GM12878 (cell line): ENCODE measurements around the gene LRP8. TPM values are rescaled to one million over a fixed set of nuclear protein-coding genes. Genes with fewer than 3 reads are reported as not detected.

Experiments
- ATAC-seq: fragments of 200-7000 bp; cut with Tn5 transposase; 3 replicates; pipeline ENCODE4 v1.9.1; 2020; ENCODE audit warnings: mild to moderate bottlenecking, moderate library complexity
- BruUV-seq: library from RNA; stranded (reverse); fragments of 400-500 nt; replicated peaks from 2 replicates; lab custom pipeline; 2021; lab: Mats Ljungman, UMichigan
- CTCF ChIA-PET: fragments of 300-600 bp; sonication (Branson Sonifier 250); formaldehyde crosslinking; extraction: SDS; loops from one replicate; lab custom pipeline; 2021; ENCODE audit warnings: inconsistent platforms; lab: Yijun Ruan, JAX
- POLR2A ChIA-PET: fragments of 350-600 bp; formaldehyde crosslinking; extraction: SDS; loops from one replicate; lab custom pipeline; 2021; ENCODE audit warnings: inconsistent platforms; lab: Charles Lee
- RAD21 ChIA-PET: fragments of 300-600 bp; sonication (Branson Sonifier 250); formaldehyde crosslinking; loops from one replicate; lab custom pipeline; 2023; ENCODE audit warnings: antibody characterized with exemption; ENCODE audit not compliant: unreplicated experiment; lab: Charles Lee
- SMC1A ChIA-PET: fragments of 300-600 bp; sonication (Branson Sonifier 250); formaldehyde crosslinking; loops from one replicate; lab custom pipeline; 2023; ENCODE audit not compliant: unreplicated experiment, uncharacterized antibody; lab: Charles Lee
- DNase-seq: peaks from one replicate; pipeline ENCODE4 v3.0.0-alpha.2; 2011; ENCODE audit warnings: low read depth, low spot score
- FAIRE-seq: peaks from 3 replicates; lab custom pipeline; 2011; peaks lifted over from hg19 to GRCh38; lab: Jason Lieb, UNC
- H2AFZ ChIP-seq: 2 replicates; pipeline ENCODE4 v1.6.0; 2011; ENCODE audit warnings: low read depth, low read length, control low read depth; ENCODE audit not compliant: control insufficient read depth
- H3K27ac ChIP-seq: 2 replicates; pipeline ENCODE4 v1.5.1; 2011; ENCODE audit warnings: control low read depth; ENCODE audit not compliant: control insufficient read depth, insufficient read depth
- H3K27me3 ChIP-seq, 2 experiments: replicated peaks in 1 of 2; 2 replicates each; pipeline versions ENCODE4 v1.6.0 to v1.6.1; 2011; ENCODE audit warnings: low read length in 1 of 2; ENCODE audit not compliant: control insufficient read depth in 2 of 2, insufficient read depth in 2 of 2
- H3K36me3 ChIP-seq, 2 experiments: 2 replicates each; pipeline ENCODE4 v1.5.1; 2011; ENCODE audit warnings: low read length in 1 of 2; ENCODE audit not compliant: control insufficient read depth in 2 of 2, insufficient read depth in 2 of 2
- H3K4me1 ChIP-seq: 2 replicates; pipeline ENCODE4 v1.6.1; 2011; ENCODE audit warnings: mild to moderate bottlenecking, low read length, moderate library complexity, mixed read lengths; ENCODE audit not compliant: control insufficient read depth, insufficient read depth
- H3K4me2 ChIP-seq: 2 replicates; pipeline ENCODE4 v1.6.0; 2011; ENCODE audit warnings: control low read depth; ENCODE audit not compliant: control insufficient read depth, insufficient read depth
- H3K4me3 ChIP-seq: fragments of 200-600 bp; sonication (generic); 2 replicates; pipeline ENCODE4 v1.5.1; 2016
- H3K79me2 ChIP-seq: 2 replicates; pipeline ENCODE4 v1.6.0; 2011; ENCODE audit warnings: low read length; ENCODE audit not compliant: control insufficient read depth, insufficient read depth
- H3K9ac ChIP-seq: 2 replicates; pipeline ENCODE4 v1.8.0; 2011; ENCODE audit warnings: low read length, control low read depth, mixed read lengths; ENCODE audit not compliant: control insufficient read depth, insufficient read depth
- H3K9me3 ChIP-seq: replicated peaks from 3 replicates; pipeline ENCODE4 v1.5.1; 2011; ENCODE audit warnings: mild to moderate bottlenecking, low read length; ENCODE audit not compliant: control insufficient read depth, insufficient read depth
- H4K20me1 ChIP-seq: 2 replicates; pipeline ENCODE4 v1.6.0; 2011; ENCODE audit not compliant: control insufficient read depth, insufficient read depth
- DPF2 ChIP-seq: fragments of 450-650 bp; IDR thresholded peaks from 2 replicates; pipeline ENCODE4 v1.6.1; 2017; ENCODE audit warnings: mild to moderate bottlenecking
- E4F1 ChIP-seq: fragments of 450-650 bp; IDR thresholded peaks from 2 replicates; pipeline ENCODE4 v1.6.1; 2018; ENCODE audit warnings: borderline replicate concordance, mild to moderate bottlenecking; ENCODE audit not compliant: partially characterized antibody
- EGR1 ChIP-seq, 2 experiments: IDR thresholded peaks; 1 replicate in 1 of 2; 2 replicates in 1 of 2; pipeline ENCODE4 v1.6.1; 2011 to 2012; ENCODE audit warnings: low read depth in 2 of 2, low read length in 2 of 2, borderline replicate concordance in 1 of 2, mild to moderate bottlenecking in 1 of 2, moderate library complexity in 1 of 2
- JUND ChIP-seq: IDR thresholded peaks from 2 replicates; pipeline ENCODE4 v1.6.1; 2012; ENCODE audit warnings: low read depth, mild to moderate bottlenecking, low read length, improper control_type of control experiment, moderate library complexity
- KLF5 ChIP-seq: fragments of 450-650 bp; IDR thresholded peaks from 2 replicates; pipeline ENCODE4 v1.6.1; 2014; ENCODE audit warnings: mild to moderate bottlenecking; ENCODE audit not compliant: partially characterized antibody
- MEF2B ChIP-seq: fragments of 450-650 bp; IDR thresholded peaks from 2 replicates; pipeline ENCODE4 v1.6.1; 2018; ENCODE audit warnings: mild to moderate bottlenecking, moderate library complexity; ENCODE audit not compliant: partially characterized antibody, poor library complexity, severe bottlenecking
- NFIC ChIP-seq: IDR thresholded peaks from 2 replicates; pipeline ENCODE4 v1.6.1; 2012; ENCODE audit warnings: low read depth, mild to moderate bottlenecking, inconsistent platforms, low read length, moderate library complexity
- PAX5 ChIP-seq: IDR thresholded peaks from 2 replicates; pipeline ENCODE4 v1.6.1; 2011; ENCODE audit warnings: low read depth, low read length, borderline replicate concordance
- PAX8 ChIP-seq: fragments of 450-650 bp; IDR thresholded peaks from 2 replicates; pipeline ENCODE4 v1.6.1; 2017; ENCODE audit warnings: mild to moderate bottlenecking, moderate library complexity
- POU2F2 ChIP-seq: IDR thresholded peaks from 3 replicates; pipeline ENCODE4 v1.6.1; 2011; ENCODE audit warnings: low read depth, mild to moderate bottlenecking, low read length, borderline replicate concordance
- RFX5 ChIP-seq: IDR thresholded peaks from 2 replicates; pipeline ENCODE4 v1.6.1; 2011; ENCODE audit warnings: low read depth, low read length, improper control_type of control experiment
- SIX5 ChIP-seq: IDR thresholded peaks from 2 replicates; pipeline ENCODE4 v1.6.1; 2011; ENCODE audit warnings: mild to moderate bottlenecking, low read depth, low read length, moderate library complexity; ENCODE audit not compliant: severe bottlenecking
- SMARCA5 ChIP-seq: fragments of 450-650 bp; IDR thresholded peaks from 2 replicates; pipeline ENCODE4 v1.6.1; 2017; ENCODE audit warnings: mild to moderate bottlenecking
- SP1 ChIP-seq: IDR thresholded peaks from one replicate; pipeline ENCODE4 v1.6.1; 2011; ENCODE audit warnings: low read depth, low read length
- TCF3 ChIP-seq: IDR thresholded peaks from 2 replicates; pipeline ENCODE4 v1.6.1; 2012; ENCODE audit warnings: low read depth, mild to moderate bottlenecking, low read length, borderline replicate concordance; ENCODE audit not compliant: insufficient read depth
- ZBED1 ChIP-seq: IDR thresholded peaks from 2 replicates; pipeline ENCODE4 v1.6.1; 2016; ENCODE audit warnings: borderline replicate concordance
- ZNF217 ChIP-seq: fragments of 450-650 bp; IDR thresholded peaks from 2 replicates; pipeline ENCODE4 v1.6.1; 2017; ENCODE audit warnings: antibody characterized with exemption, mild to moderate bottlenecking
- ZNF384 ChIP-seq: IDR thresholded peaks from 2 replicates; pipeline ENCODE4 v1.6.1; 2012; ENCODE audit warnings: low read depth, mild to moderate bottlenecking, low read length, improper control_type of control experiment, borderline replicate concordance
- WGBS: methylation state at CpG from one replicate; pipeline ENCODE4 v1.1.6; 2016; ENCODE audit warnings: low lambda C conversion rate; ENCODE audit not compliant: insufficient replicate concordance, insufficient coverage; ENCODE audit errors: missing lambda C conversion rate; 5-methylcytosine and 5-hydroxymethylcytosine counted together
- in situ Hi-C: fragments of 300-500 bp; cut with MboI; formaldehyde crosslinking; loops from 9 replicates; pipeline ENCODE4 v1.14.3; 2018; ENCODE audit warnings: mixed read lengths
- intact Hi-C: fragments of 100-400 bp; cut with micrococcal nuclease; formaldehyde crosslinking; loops from one replicate; pipeline ENCODE4 v1.14.2; 2022; ENCODE audit not compliant: unreplicated experiment
- polyA plus RNA-seq, 11 experiments: library from polyadenylated mRNA; depleted of rRNA in 4 of 11; unstranded in 6 of 11; stranded (reverse) in 5 of 11; fragments of >200 nt; fragmentation: Nextera tagmentation in 4 of 11; fragmentation: Illumina TruSeq in 1 of 11; extraction: Ambion mirVana in 4 of 11; extraction: Trizol in 1 of 11; gene quantifications; 1 replicate in 1 of 11; 2 replicates in 10 of 11; pipeline versions ENCODE4 v1.2.1 to v1.2.3, GENCODE V29; 2011 to 2016; ENCODE audit warnings: inconsistent platforms in 2 of 11, missing spikeins in 2 of 11, low read depth in 1 of 11
- total RNA-seq, 4 experiments: library from RNA; depleted of rRNA in 3 of 4; stranded (reverse); fragments of >200 nt in 3 of 4; fragmentation: Illumina TruSeq in 1 of 4; extraction: Trizol in 1 of 4; gene quantifications; 2 replicates each; pipeline versions ENCODE4 v1.2.1 to v1.2.3, GENCODE V29; 2013 to 2021

The LRP8 gene
- total and polyA plus RNA-seq, 10 of the 15 experiments (the other 5 are each of a cell fraction or from before 2014, with no cell fraction given), result 2.8 to 40.5 (median 22.3) TPM

- Histone ChIP-seq H3K79me2 (no peaks in the 10 kb centered on the region), H2AFZ (no peak overlapping the region), H3K4me1 (peaks cover 8% of the 10 kb centered on the region), H3K27me3 (no peaks in the 10 kb centered on the region), H3K27ac (peak overlapping the region; percentile 53), H3K9me3 (no peaks in the 10 kb centered on the region), H4K20me1 (no peaks in the 10 kb centered on the region), H3K9ac (peak overlapping the region; percentile 62; the same call in 1 of the 2 replicates), H3K4me2 (peak overlapping the region; percentile 78), H3K4me3 (peak overlapping the region; percentile 66; the same call in 1 of the 2 replicates), H3K36me3 (no peaks in the 10 kb centered on the region)
- no peak for FAIRE-seq
- POLR2A ChIA-PET, result interaction anchor here (0.9 to 2.3 kb wide), 3 partner anchors 8 to 46 kb away, joined by 3 to 10 read pairs (median 5); no protein-coding TSS in a partner anchor
- SMC1A ChIA-PET, result interaction anchor here (0.8 to 2.0 kb wide), 6 partner anchors 25 to 146 kb away, joined by 3 to 5 read pairs (median 4); partner anchors contain the start of gene CZIB
- WGBS, result 87% methylated on average over 12 of the region's 12 CpGs
- TF ChIP-seq DPF2 (no peak), SIX5 (no peak), SMARCA5 (no peak), ZBED1 (no peak), POU2F2 (no peak), NFIC (no peak), TCF3 (no peak), RFX5 (no peak), PAX5 (no peak), ZNF384 (no peak), ZNF217 (no peak), SP1 (no peak), KLF5 (no peak), JUND (no peak), E4F1 (no peak), EGR1 (IDR thresholded peaks at IDR 0.05; ENCODE audit: borderline replicate concordance in 1 of 2, low read depth in 2 of 2, low read length in 2 of 2) (no peak), MEF2B (no peak), PAX8 (no peak)
- no peak for DNase-seq
- intact Hi-C loops, result no loop called here
- no peak for ATAC-seq
- RAD21 ChIA-PET, result interaction anchor here (1.4 to 2.1 kb wide), 7 partner anchors 22 to 75 kb away, joined by 3 to 12 read pairs (median 6); no protein-coding TSS in a partner anchor
- in situ Hi-C loops, result no loop called here
- CTCF ChIA-PET, result interaction anchor here (0.8 to 3.4 kb wide), 5 partner anchors 21 to 89 kb away, joined by 3 to 20 read pairs (median 5); no protein-coding TSS in a partner anchor
- BruUV-seq, result no TSS peak
Observed at GRCh38 chr1:53366901-53367502, 39.1 kb upstream of the LRP8 start.
